ENCODE data around the gene DACH1. TPM values are rescaled to one million over a fixed set of nuclear protein-coding genes. Genes with fewer than 3 reads are reported as not detected.

DACH1 gene
- total RNA-seq, 2 experiments from 2014 or later = 0.71 to 0.89 TPM

GRCh38 chr13:71609271-71609670 lies 257.7 kb downstream of the DACH1 start:
- Histone ChIP-seq H3K36me3 (ENCODE audit: insufficient read depth, low read length) (no peaks in the 10 kb centered on the region), H3K4me1 (ENCODE audit: insufficient read depth, low read length) (no peaks in the 10 kb centered on the region), H3K27ac (ENCODE audit: low read depth in 1 of 2, low read length in 2 of 2) (no peak overlapping the region), H3K9me3 (ENCODE audit: control insufficient read depth in 1 of 2, insufficient read depth in 1 of 2, low read length in 2 of 2) (no peaks in the 10 kb centered on the region), H3K27me3 (ENCODE audit: control insufficient read depth in 1 of 2, insufficient read depth in 2 of 2, low read length in 2 of 2) (no peaks in the 10 kb centered on the region), H3K4me3 (ENCODE audit: low read length) (no peak overlapping the region)
- no peaks in the 10 kb centered on the region for H3K27me3 Mint-ChIP-seq
- no peak overlapping the region for H3K27ac Mint-ChIP-seq
- H3K4me1 Mint-ChIP-seq (ENCODE audit: low read depth) = peaks cover 5% of the 10 kb centered on the region
- CTCF ChIA-PET = no interaction called here
- DNase-seq (no peak), ATAC-seq (ENCODE audit: poor library complexity) (no peak)
- POLR2A ChIA-PET = no interaction called here
- no peaks in the 10 kb centered on the region for H3K36me3 Mint-ChIP-seq (ENCODE audit: low read depth)
- no peak overlapping the region for H3K4me3 Mint-ChIP-seq
- H3K9me3 Mint-ChIP-seq = no peaks in the 10 kb centered on the region
- intact Hi-C loops (cut with DNase I, micrococcal nuclease) = no loop called here
- TF ChIP-seq CTCF (IDR thresholded peaks at IDR 0.05) = no peak

- no peak for TF ChIP-seq CTCF (IDR thresholded peaks at IDR 0.05)
- H3K4me1 Mint-ChIP-seq (ENCODE audit: low read depth) = no peaks in the 10 kb centered on the region
- no peak overlapping the region for H3K27ac Mint-ChIP-seq
- CTCF ChIA-PET = no interaction called here
- no peaks in the 10 kb centered on the region for H3K4me1 ChIP-seq (ENCODE audit: insufficient read depth, low read length)
- DNase-seq = no peak
- H3K27me3 ChIP-seq (ENCODE audit: control insufficient read depth in 1 of 2, insufficient read depth in 2 of 2, low read length in 2 of 2) = no peaks in the 10 kb centered on the region
- POLR2A ChIA-PET = no interaction called here
- H3K9me3 ChIP-seq (ENCODE audit: control insufficient read depth in 1 of 2, insufficient read depth in 1 of 2, low read length in 2 of 2) = no peaks in the 10 kb centered on the region
- no peak overlapping the region for H3K4me3 Mint-ChIP-seq
- ATAC-seq (ENCODE audit: poor library complexity) = no peak
- intact Hi-C loops (cut with DNase I, micrococcal nuclease) = no loop called here
- H3K27ac ChIP-seq (ENCODE audit: low read depth in 1 of 2, low read length in 2 of 2) = no peak overlapping the region
- H3K4me3 ChIP-seq (ENCODE audit: low read length) = no peak overlapping the region
- H3K36me3 ChIP-seq (ENCODE audit: insufficient read depth, low read length) = no peaks in the 10 kb centered on the region
- H3K9me3 Mint-ChIP-seq = no peaks in the 10 kb centered on the region
- no peaks in the 10 kb centered on the region for H3K36me3 Mint-ChIP-seq (ENCODE audit: low read depth)
- no peaks in the 10 kb centered on the region for H3K27me3 Mint-ChIP-seq
Observed at GRCh38 chr13:71607575-71607974, 259.4 kb downstream of the DACH1 start.

GRCh38 chr13:71606818-71607217 lies 260.2 kb downstream of the DACH1 start:
- Mint-ChIP-seq H3K4me3 (no peak overlapping the region), H3K27me3 (no peaks in the 10 kb centered on the region), H3K36me3 (ENCODE audit: low read depth) (no peaks in the 10 kb centered on the region), H3K27ac (no peak overlapping the region), H3K9me3 (no peaks in the 10 kb centered on the region), H3K4me1 (ENCODE audit: low read depth) (no peaks in the 10 kb centered on the region)
- intact Hi-C loops (cut with DNase I, micrococcal nuclease) = no loop called here
- TF ChIP-seq CTCF (IDR thresholded peaks at IDR 0.05) = no peak
- H3K4me3 ChIP-seq (ENCODE audit: low read length) = no peak overlapping the region
- no peak overlapping the region for H3K27ac ChIP-seq (ENCODE audit: low read depth in 1 of 2, low read length in 2 of 2)
- no peaks in the 10 kb centered on the region for H3K4me1 ChIP-seq (ENCODE audit: insufficient read depth, low read length)
- POLR2A ChIA-PET = no interaction called here
- DNase-seq (no peak), ATAC-seq (ENCODE audit: poor library complexity) (no peak)
- no peaks in the 10 kb centered on the region for H3K9me3 ChIP-seq (ENCODE audit: control insufficient read depth in 1 of 2, insufficient read depth in 1 of 2, low read length in 2 of 2)
- H3K36me3 ChIP-seq (ENCODE audit: insufficient read depth, low read length) = no peaks in the 10 kb centered on the region
- H3K27me3 ChIP-seq (ENCODE audit: control insufficient read depth in 1 of 2, insufficient read depth in 2 of 2, low read length in 2 of 2) = no peaks in the 10 kb centered on the region
- CTCF ChIA-PET = no interaction called here

Data from CD4-positive, alpha-beta T cell (primary cell).